GM12878 (cell line): ENCODE data around the gene NRP2. TPM values are rescaled to one million over a fixed set of nuclear protein-coding genes. Genes with fewer than 3 reads are reported as not detected.

Experiments
- ATAC-seq: fragments of 200-7000 bp; cut with Tn5 transposase; 3 replicates; pipeline ENCODE4 v1.9.1; 2020; ENCODE audit warnings: mild to moderate bottlenecking, moderate library complexity
- BruUV-seq: library from RNA; stranded (reverse); fragments of 400-500 nt; replicated peaks from 2 replicates; lab custom pipeline; 2021; lab: Mats Ljungman, UMichigan
- CTCF ChIA-PET: fragments of 300-600 bp; sonication (Branson Sonifier 250); formaldehyde crosslinking; extraction: SDS; loops from one replicate; lab custom pipeline; 2021; ENCODE audit warnings: inconsistent platforms; lab: Yijun Ruan, JAX
- POLR2A ChIA-PET: fragments of 350-600 bp; formaldehyde crosslinking; extraction: SDS; loops from one replicate; lab custom pipeline; 2021; ENCODE audit warnings: inconsistent platforms; lab: Charles Lee
- RAD21 ChIA-PET: fragments of 300-600 bp; sonication (Branson Sonifier 250); formaldehyde crosslinking; loops from one replicate; lab custom pipeline; 2023; ENCODE audit warnings: antibody characterized with exemption; ENCODE audit not compliant: unreplicated experiment; lab: Charles Lee
- SMC1A ChIA-PET: fragments of 300-600 bp; sonication (Branson Sonifier 250); formaldehyde crosslinking; loops from one replicate; lab custom pipeline; 2023; ENCODE audit not compliant: unreplicated experiment, uncharacterized antibody; lab: Charles Lee
- DNase-seq: peaks from one replicate; pipeline ENCODE4 v3.0.0-alpha.2; 2011; ENCODE audit warnings: low read depth, low spot score
- FAIRE-seq: peaks from 3 replicates; lab custom pipeline; 2011; peaks lifted over from hg19 to GRCh38; lab: Jason Lieb, UNC
- H2AFZ ChIP-seq: 2 replicates; pipeline ENCODE4 v1.6.0; 2011; ENCODE audit warnings: low read depth, low read length, control low read depth; ENCODE audit not compliant: control insufficient read depth
- H3K27ac ChIP-seq: 2 replicates; pipeline ENCODE4 v1.5.1; 2011; ENCODE audit warnings: control low read depth; ENCODE audit not compliant: control insufficient read depth, insufficient read depth
- H3K27me3 ChIP-seq, 2 experiments: replicated peaks in 1 of 2; 2 replicates each; pipeline versions ENCODE4 v1.6.0 to v1.6.1; 2011; ENCODE audit warnings: low read length in 1 of 2; ENCODE audit not compliant: control insufficient read depth in 2 of 2, insufficient read depth in 2 of 2
- H3K36me3 ChIP-seq, 2 experiments: 2 replicates each; pipeline ENCODE4 v1.5.1; 2011; ENCODE audit warnings: low read length in 1 of 2; ENCODE audit not compliant: control insufficient read depth in 2 of 2, insufficient read depth in 2 of 2
- H3K4me1 ChIP-seq: 2 replicates; pipeline ENCODE4 v1.6.1; 2011; ENCODE audit warnings: mild to moderate bottlenecking, low read length, moderate library complexity, mixed read lengths; ENCODE audit not compliant: control insufficient read depth, insufficient read depth
- H3K4me2 ChIP-seq: 2 replicates; pipeline ENCODE4 v1.6.0; 2011; ENCODE audit warnings: control low read depth; ENCODE audit not compliant: control insufficient read depth, insufficient read depth
- H3K4me3 ChIP-seq: fragments of 200-600 bp; sonication (generic); 2 replicates; pipeline ENCODE4 v1.5.1; 2016
- H3K79me2 ChIP-seq: 2 replicates; pipeline ENCODE4 v1.6.0; 2011; ENCODE audit warnings: low read length; ENCODE audit not compliant: control insufficient read depth, insufficient read depth
- H3K9ac ChIP-seq: 2 replicates; pipeline ENCODE4 v1.8.0; 2011; ENCODE audit warnings: low read length, control low read depth, mixed read lengths; ENCODE audit not compliant: control insufficient read depth, insufficient read depth
- H3K9me3 ChIP-seq: replicated peaks from 3 replicates; pipeline ENCODE4 v1.5.1; 2011; ENCODE audit warnings: mild to moderate bottlenecking, low read length; ENCODE audit not compliant: control insufficient read depth, insufficient read depth
- H4K20me1 ChIP-seq: 2 replicates; pipeline ENCODE4 v1.6.0; 2011; ENCODE audit not compliant: control insufficient read depth, insufficient read depth
- CHD4 ChIP-seq: fragments of 200-600 bp; sonication (generic); IDR thresholded peaks from 2 replicates; pipeline ENCODE4 v1.6.1; 2016; ENCODE audit warnings: mild to moderate bottlenecking
- MTA2 ChIP-seq: fragments of 450-650 bp; IDR thresholded peaks from 2 replicates; pipeline ENCODE4 v1.6.1; 2016; ENCODE audit warnings: low read depth, mild to moderate bottlenecking, moderate library complexity
- NRF1 ChIP-seq: conservative IDR thresholded peaks from 2 replicates; pipeline ENCODE4 v1.6.1; 2011; ENCODE audit warnings: mild to moderate bottlenecking, low read depth, low read length, improper control_type of control experiment
- PAX5 ChIP-seq: IDR thresholded peaks from 2 replicates; pipeline ENCODE4 v1.6.1; 2011; ENCODE audit warnings: low read depth, low read length, borderline replicate concordance
- WGBS: methylation state at CpG from one replicate; pipeline ENCODE4 v1.1.6; 2016; ENCODE audit warnings: low lambda C conversion rate; ENCODE audit not compliant: insufficient replicate concordance, insufficient coverage; ENCODE audit errors: missing lambda C conversion rate; 5-methylcytosine and 5-hydroxymethylcytosine counted together
- in situ Hi-C: fragments of 300-500 bp; cut with MboI; formaldehyde crosslinking; loops from 9 replicates; pipeline ENCODE4 v1.14.3; 2018; ENCODE audit warnings: mixed read lengths
- intact Hi-C: fragments of 100-400 bp; cut with micrococcal nuclease; formaldehyde crosslinking; loops from one replicate; pipeline ENCODE4 v1.14.2; 2022; ENCODE audit not compliant: unreplicated experiment
- polyA plus RNA-seq, 11 experiments: library from polyadenylated mRNA; depleted of rRNA in 4 of 11; unstranded in 6 of 11; stranded (reverse) in 5 of 11; fragments of >200 nt; fragmentation: Nextera tagmentation in 4 of 11; fragmentation: Illumina TruSeq in 1 of 11; extraction: Ambion mirVana in 4 of 11; extraction: Trizol in 1 of 11; gene quantifications; 1 replicate in 1 of 11; 2 replicates in 10 of 11; pipeline versions ENCODE4 v1.2.1 to v1.2.3, GENCODE V29; 2011 to 2016; ENCODE audit warnings: inconsistent platforms in 2 of 11, missing spikeins in 2 of 11, low read depth in 1 of 11
- total RNA-seq, 4 experiments: library from RNA; depleted of rRNA in 3 of 4; stranded (reverse); fragments of >200 nt in 3 of 4; fragmentation: Illumina TruSeq in 1 of 4; extraction: Trizol in 1 of 4; gene quantifications; 2 replicates each; pipeline versions ENCODE4 v1.2.1 to v1.2.3, GENCODE V29; 2013 to 2021
- TF ChIP-seq, protein P1 (sequence below): IDR thresholded peaks from 2 replicates; pipeline ENCODE4 v1.6.1; 2011; ENCODE audit warnings: mild to moderate bottlenecking, low read depth, low read length, moderate library complexity; ENCODE audit not compliant: insufficient replicate concordance
- TF ChIP-seq, protein P2 (sequence below): fragments of 450-650 bp; formaldehyde crosslinking; IDR thresholded peaks from 2 replicates; pipeline ENCODE4 v1.4.0; 2020; ENCODE audit warnings: mild to moderate bottlenecking, moderate library complexity

The NRP2 gene
- total and polyA plus RNA-seq, 10 of the 15 experiments (the other 5 are each of a cell fraction or from before 2014, with no cell fraction given) = 0.06 to 1.2 (median 0.46) TPM

DNA sequence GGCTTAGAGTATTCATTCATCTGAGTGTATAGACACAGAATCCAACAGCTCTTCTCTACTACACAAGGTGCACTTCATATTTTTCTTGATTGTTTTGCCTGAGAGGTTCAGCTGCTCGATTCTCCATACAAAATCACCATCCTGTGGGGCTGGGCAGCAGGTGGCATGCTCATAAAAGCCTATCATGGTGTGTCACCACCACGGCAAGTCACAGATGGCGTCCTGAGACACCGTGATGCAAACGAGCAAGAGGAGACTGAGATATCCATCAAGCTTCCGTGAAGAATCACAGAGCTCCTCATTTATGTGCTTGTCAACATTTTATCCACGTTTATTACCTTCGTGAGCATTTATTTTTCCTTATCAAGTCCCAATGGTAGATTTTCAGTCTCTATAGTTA lies 22.4 kb upstream of the NRP2 start:
- ChIA-PET POLR2A (no interaction called here), RAD21 (interaction anchor here (1.7 kb wide), 1 partner anchor 16 kb away, joined by 8 read pairs; no protein-coding TSS in a partner anchor), SMC1A (interaction anchor here (0.7 to 1.8 kb wide), 2 partner anchors 14 to 15 kb away, joined by 3 to 4 read pairs; no protein-coding TSS in a partner anchor), CTCF (interaction anchor here (1.3 kb wide), 1 partner anchor 16 kb away, joined by 5 read pairs; no protein-coding TSS in a partner anchor)
- in situ Hi-C loops (no loop called here), intact Hi-C loops (no loop called here)
- H3K27me3 ChIP-seq = peaks cover 0 to 6% of the 10 kb centered on the region in 2 experiments; a peak in 3 of 4 replicates
- no peak overlapping the region for H3K9ac ChIP-seq
- no TSS peak for BruUV-seq
- H3K27ac ChIP-seq = no peak overlapping the region
- no peaks in the 10 kb centered on the region for H4K20me1 ChIP-seq
- no peak for TF ChIP-seq MTA2
- TF ChIP-seq, protein P1, sequence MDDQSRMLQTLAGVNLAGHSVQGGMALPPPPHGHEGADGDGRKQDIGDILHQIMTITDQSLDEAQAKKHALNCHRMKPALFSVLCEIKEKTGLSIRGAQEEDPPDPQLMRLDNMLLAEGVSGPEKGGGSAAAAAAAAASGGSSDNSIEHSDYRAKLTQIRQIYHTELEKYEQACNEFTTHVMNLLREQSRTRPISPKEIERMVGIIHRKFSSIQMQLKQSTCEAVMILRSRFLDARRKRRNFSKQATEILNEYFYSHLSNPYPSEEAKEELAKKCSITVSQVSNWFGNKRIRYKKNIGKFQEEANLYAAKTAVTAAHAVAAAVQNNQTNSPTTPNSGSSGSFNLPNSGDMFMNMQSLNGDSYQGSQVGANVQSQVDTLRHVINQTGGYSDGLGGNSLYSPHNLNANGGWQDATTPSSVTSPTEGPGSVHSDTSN = no peak
- TF ChIP-seq CHD4 = no peak
- TF ChIP-seq, protein P2, sequence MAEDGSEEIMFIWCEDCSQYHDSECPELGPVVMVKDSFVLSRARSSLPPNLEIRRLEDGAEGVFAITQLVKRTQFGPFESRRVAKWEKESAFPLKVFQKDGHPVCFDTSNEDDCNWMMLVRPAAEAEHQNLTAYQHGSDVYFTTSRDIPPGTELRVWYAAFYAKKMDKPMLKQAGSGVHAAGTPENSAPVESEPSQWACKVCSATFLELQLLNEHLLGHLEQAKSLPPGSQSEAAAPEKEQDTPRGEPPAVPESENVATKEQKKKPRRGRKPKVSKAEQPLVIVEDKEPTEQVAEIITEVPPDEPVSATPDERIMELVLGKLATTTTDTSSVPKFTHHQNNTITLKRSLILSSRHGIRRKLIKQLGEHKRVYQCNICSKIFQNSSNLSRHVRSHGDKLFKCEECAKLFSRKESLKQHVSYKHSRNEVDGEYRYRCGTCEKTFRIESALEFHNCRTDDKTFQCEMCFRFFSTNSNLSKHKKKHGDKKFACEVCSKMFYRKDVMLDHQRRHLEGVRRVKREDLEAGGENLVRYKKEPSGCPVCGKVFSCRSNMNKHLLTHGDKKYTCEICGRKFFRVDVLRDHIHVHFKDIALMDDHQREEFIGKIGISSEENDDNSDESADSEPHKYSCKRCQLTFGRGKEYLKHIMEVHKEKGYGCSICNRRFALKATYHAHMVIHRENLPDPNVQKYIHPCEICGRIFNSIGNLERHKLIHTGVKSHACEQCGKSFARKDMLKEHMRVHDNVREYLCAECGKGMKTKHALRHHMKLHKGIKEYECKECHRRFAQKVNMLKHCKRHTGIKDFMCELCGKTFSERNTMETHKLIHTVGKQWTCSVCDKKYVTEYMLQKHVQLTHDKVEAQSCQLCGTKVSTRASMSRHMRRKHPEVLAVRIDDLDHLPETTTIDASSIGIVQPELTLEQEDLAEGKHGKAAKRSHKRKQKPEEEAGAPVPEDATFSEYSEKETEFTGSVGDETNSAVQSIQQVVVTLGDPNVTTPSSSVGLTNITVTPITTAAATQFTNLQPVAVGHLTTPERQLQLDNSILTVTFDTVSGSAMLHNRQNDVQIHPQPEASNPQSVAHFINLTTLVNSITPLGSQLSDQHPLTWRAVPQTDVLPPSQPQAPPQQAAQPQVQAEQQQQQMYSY (CRISPR knock-in tag) = no peak
- TF ChIP-seq NRF1 = no peak
- no peak for TF ChIP-seq PAX5
- H3K4me2 ChIP-seq = no peak overlapping the region
- H2AFZ ChIP-seq = no peak overlapping the region
- FAIRE-seq (no peak), ATAC-seq (no peak), DNase-seq (no peak)
- no peak overlapping the region for H3K4me3 ChIP-seq
- H3K9me3 ChIP-seq = no peaks in the 10 kb centered on the region
- no peaks in the 10 kb centered on the region for H3K36me3 ChIP-seq
- H3K4me1 ChIP-seq = no peaks in the 10 kb centered on the region; the same call in 1 of the 2 replicates
- no peaks in the 10 kb centered on the region for H3K79me2 ChIP-seq
- 36% methylated on average over 8 of the region's 8 CpGs for WGBS
